Vagina (tissue), 2 donors: Measurements from ENCODE around the gene CHEK1.

Experiments
- POLR2A ChIP-seq, 2 donors: fragments of 450-650 bp; IDR thresholded peaks; one replicate each; pipeline ENCODE4 v1.6.1; 2017; ENCODE audit warnings: antibody characterized with exemption in 2 of 2, mild to moderate bottlenecking in 2 of 2, moderate library complexity in 2 of 2
- TF ChIP-seq, protein P1 (sequence below), 3 experiments: fragments of 450-650 bp in 2 of 3; fragments of 200-600 bp in 1 of 3; sonication (generic) in 1 of 3; IDR thresholded peaks; one replicate each; pipeline ENCODE4 v1.5.1; 2017 to 2019; ENCODE audit warnings: antibody characterized with exemption in 3 of 3, mild to moderate bottlenecking in 2 of 3, moderate library complexity in 2 of 3

DNA sequence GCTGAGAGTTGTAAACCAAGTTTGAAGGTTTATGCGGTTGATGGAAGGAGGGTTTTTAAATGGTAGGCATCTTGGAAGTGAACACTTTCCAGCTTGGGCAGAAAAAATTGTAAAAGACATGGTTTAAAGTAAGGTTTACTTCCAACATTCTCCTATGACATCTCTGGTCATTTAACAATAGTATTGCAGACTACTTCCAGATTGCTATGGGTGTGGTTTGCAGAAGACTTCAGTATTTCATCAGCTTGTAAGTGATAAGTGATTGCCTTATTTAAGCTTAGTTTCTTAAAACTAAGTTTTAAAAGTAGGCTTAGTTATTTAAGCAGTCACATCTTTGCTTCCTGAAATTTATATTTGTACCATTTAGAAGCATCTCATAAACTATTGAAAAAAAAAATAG is 39.5 kb upstream of the CHEK1 start:
- TF ChIP-seq, protein P1, sequence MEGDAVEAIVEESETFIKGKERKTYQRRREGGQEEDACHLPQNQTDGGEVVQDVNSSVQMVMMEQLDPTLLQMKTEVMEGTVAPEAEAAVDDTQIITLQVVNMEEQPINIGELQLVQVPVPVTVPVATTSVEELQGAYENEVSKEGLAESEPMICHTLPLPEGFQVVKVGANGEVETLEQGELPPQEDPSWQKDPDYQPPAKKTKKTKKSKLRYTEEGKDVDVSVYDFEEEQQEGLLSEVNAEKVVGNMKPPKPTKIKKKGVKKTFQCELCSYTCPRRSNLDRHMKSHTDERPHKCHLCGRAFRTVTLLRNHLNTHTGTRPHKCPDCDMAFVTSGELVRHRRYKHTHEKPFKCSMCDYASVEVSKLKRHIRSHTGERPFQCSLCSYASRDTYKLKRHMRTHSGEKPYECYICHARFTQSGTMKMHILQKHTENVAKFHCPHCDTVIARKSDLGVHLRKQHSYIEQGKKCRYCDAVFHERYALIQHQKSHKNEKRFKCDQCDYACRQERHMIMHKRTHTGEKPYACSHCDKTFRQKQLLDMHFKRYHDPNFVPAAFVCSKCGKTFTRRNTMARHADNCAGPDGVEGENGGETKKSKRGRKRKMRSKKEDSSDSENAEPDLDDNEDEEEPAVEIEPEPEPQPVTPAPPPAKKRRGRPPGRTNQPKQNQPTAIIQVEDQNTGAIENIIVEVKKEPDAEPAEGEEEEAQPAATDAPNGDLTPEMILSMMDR (IDR thresholded peaks at IDR 0.05): no peak
- no peak for TF ChIP-seq POLR2A (IDR thresholded peaks at IDR 0.05)
